ENCODE results near the gene CLEC6A.
"Not testable (repeated sequence)": the region's sequence is repeated elsewhere in the genome, so short reads cannot be mapped to it uniquely, and the experiment has no call there.

CLEC6A gene

DNA sequence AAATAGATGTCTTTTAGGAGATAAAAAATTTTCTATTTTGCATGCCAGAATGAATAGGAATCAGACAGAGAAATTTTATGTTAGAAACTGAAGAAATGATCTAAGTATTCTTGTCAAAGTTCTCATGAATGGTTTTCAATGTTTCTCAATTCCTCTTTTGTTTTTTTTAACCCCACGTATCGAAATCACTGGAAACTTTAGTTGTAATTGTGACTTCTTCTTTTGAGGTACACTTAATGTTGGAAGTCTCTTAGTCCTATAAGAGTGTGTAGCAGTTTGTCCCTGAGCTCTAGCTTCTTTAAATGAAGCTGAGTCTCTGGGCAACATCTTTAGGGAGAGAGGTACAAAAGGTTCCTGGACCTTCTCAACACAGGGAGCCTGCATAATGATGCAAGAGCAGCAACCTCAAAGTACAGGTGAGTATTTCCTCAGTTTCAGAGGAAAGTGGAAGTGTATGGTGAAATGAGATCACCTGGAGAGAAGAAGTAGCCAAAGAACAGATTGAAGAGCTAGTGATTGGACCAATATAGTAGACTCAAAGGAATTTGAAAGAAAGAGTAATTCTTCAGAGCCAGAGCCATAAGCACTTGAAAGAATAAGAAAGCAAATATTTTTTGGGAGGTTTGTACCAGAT, at the start of gene CLEC6A:
Gene CLEC6A, plus strand, starts transcription at position 236 of the 634 bp plus-strand sequence. Its CDS starts 150 bp downstream, at position 386.
- Histone ChIP-seq H3K36me3 (ENCODE audit: control insufficient read depth, insufficient read depth, low read length) (no peaks in the 10 kb centered on the region), H3K4me1 (ENCODE audit: control insufficient read depth, insufficient read depth, low read length) (no peaks in the 10 kb centered on the region), H3K27ac (ENCODE audit: low read length) (no peak within 1 kb of the TSS), H3K9me3 (ENCODE audit: control insufficient read depth, insufficient read depth, low read length) (no peaks in the 10 kb centered on the region), H3K4me3 (ENCODE audit: low read length) (no peak within 1 kb of the TSS), H3K27me3 (ENCODE audit: control insufficient read depth, insufficient read depth, low read length) (no peaks in the 10 kb centered on the region)
- DNase-seq (ENCODE audit: low read depth, low spot score) = no peak
- no CpG with 5 or more reads among the region's 2 CpGs for WGBS (ENCODE audit: insufficient coverage, insufficient read length)

GRCh38 chr12:8419576-8419975, 36.2 kb upstream of the CLEC6A start:
- H3K27me3 ChIP-seq (ENCODE audit: control insufficient read depth, insufficient read depth, low read length); DNase-seq (ENCODE audit: low read depth, low spot score); H3K4me1 ChIP-seq (ENCODE audit: control insufficient read depth, insufficient read depth, low read length); H3K27ac ChIP-seq (ENCODE audit: low read length); H3K9me3 ChIP-seq (ENCODE audit: control insufficient read depth, insufficient read depth, low read length); H3K4me3 ChIP-seq (ENCODE audit: low read length); H3K36me3 ChIP-seq (ENCODE audit: control insufficient read depth, insufficient read depth, low read length): not testable (repeated sequence)
- WGBS (ENCODE audit: insufficient coverage, insufficient read length) = no CpG with 5 or more reads among the region's 6 CpGs

DNA sequence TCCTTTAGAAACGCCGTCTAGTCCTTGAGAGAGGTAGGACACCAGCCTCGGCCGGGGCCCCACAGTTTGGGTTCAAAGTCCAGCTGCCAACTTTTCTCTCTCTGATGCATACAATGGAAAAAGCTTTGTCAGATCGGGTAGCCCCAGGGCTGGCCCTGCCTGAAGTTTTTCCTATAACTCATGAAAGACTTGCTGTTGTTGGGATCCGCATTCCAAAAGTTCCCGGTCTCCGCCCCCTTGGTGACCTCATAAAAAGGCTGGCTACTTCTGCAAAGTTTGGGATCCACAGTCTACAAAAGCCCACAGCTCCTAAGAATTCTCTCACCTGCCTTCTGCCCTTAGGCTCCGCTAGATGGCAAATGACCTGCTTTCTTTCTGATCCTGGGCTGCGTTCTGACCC, 35.3 kb upstream of the CLEC6A start:
- no peaks in the 10 kb centered on the region for H3K27me3 ChIP-seq (ENCODE audit: control insufficient read depth, insufficient read depth, low read length)
- H3K9me3 ChIP-seq (ENCODE audit: control insufficient read depth, insufficient read depth, low read length) = no peaks in the 10 kb centered on the region
- H3K4me3 ChIP-seq (ENCODE audit: low read length) = no peak overlapping the region
- DNase-seq (ENCODE audit: low read depth, low spot score) = no peak
- no peak overlapping the region for H3K27ac ChIP-seq (ENCODE audit: low read length)
- H3K36me3 ChIP-seq (ENCODE audit: control insufficient read depth, insufficient read depth, low read length) = no peaks in the 10 kb centered on the region
- H3K4me1 ChIP-seq (ENCODE audit: control insufficient read depth, insufficient read depth, low read length) = no peaks in the 10 kb centered on the region
- no CpG with 5 or more reads among the region's 10 CpGs for WGBS (ENCODE audit: insufficient coverage, insufficient read length)

GRCh38 chr12:8444536-8445278, 11.1 kb upstream of the CLEC6A start:
- H3K9me3 ChIP-seq (ENCODE audit: control insufficient read depth, insufficient read depth, low read length); H3K27ac ChIP-seq (ENCODE audit: low read length); DNase-seq (ENCODE audit: low read depth, low spot score); H3K4me3 ChIP-seq (ENCODE audit: low read length); H3K36me3 ChIP-seq (ENCODE audit: control insufficient read depth, insufficient read depth, low read length); H3K4me1 ChIP-seq (ENCODE audit: control insufficient read depth, insufficient read depth, low read length); H3K27me3 ChIP-seq (ENCODE audit: control insufficient read depth, insufficient read depth, low read length): not testable (repeated sequence)
- no CpG with 5 or more reads among the region's 22 CpGs for WGBS (ENCODE audit: insufficient coverage, insufficient read length)

- H3K27me3 ChIP-seq (ENCODE audit: control insufficient read depth, insufficient read depth, low read length) = no peaks in the 10 kb centered on the region
- H3K4me1 ChIP-seq (ENCODE audit: control insufficient read depth, insufficient read depth, low read length) = peaks cover 2% of the 10 kb centered on the region
- H3K36me3 ChIP-seq (ENCODE audit: control insufficient read depth, insufficient read depth, low read length) = no peaks in the 10 kb centered on the region
- H3K27ac ChIP-seq (ENCODE audit: low read length) = no peak overlapping the region
- no CpG with 5 or more reads among the region's 2 CpGs for WGBS (ENCODE audit: insufficient coverage, insufficient read length)
- H3K9me3 ChIP-seq (ENCODE audit: control insufficient read depth, insufficient read depth, low read length) = no peaks in the 10 kb centered on the region
- H3K4me3 ChIP-seq (ENCODE audit: low read length) = no peak overlapping the region
- no peak for DNase-seq (ENCODE audit: low read depth, low spot score)
Observed at GRCh38 chr12:8445731-8446130, 10.0 kb upstream of the CLEC6A start.

DNA sequence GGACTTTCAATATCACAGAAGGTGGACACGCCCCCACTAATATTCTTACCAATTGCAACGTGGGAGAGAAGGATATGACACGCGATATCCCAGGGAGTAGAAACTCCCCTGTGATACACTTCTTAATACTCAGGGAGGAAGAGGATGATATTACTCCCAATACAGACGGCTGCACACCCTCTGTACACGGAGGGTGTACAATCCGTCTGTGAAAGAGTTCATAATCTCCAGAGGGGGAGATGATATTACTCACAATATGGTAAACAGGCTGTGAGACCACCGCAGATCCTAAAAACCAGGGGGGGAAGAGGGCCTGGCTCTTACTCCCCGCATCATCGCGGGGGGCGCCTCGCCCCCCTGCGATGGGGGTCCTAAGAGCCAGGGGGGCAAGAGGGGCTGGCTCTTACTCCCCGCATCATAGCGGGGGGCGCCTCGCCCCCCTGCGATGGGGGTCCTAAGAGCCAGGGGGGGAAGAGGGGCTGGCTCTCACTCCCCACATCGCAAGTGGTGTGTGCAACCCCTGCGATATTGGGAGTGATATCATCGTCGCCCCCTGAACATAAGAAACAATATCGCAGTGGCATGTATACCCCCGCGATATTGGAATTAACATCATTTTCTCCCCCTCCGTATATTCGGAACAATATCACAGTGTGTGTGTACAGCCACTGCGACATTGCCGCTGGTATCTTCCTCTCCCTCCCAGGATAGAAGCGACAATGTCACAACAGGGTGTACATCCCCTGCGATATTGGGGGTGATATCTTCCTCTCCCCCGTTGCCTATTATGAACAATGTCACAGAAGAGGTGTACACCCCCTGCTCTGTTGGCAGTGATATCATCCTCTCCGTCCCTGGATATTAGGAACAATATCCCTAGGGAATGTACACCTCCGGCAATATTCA, 8.9 kb upstream of the CLEC6A start:
- H3K27ac ChIP-seq (ENCODE audit: low read length) = no peak overlapping the region
- no peak overlapping the region for H3K4me3 ChIP-seq (ENCODE audit: low read length)
- no peaks in the 10 kb centered on the region for H3K27me3 ChIP-seq (ENCODE audit: control insufficient read depth, insufficient read depth, low read length)
- H3K36me3 ChIP-seq (ENCODE audit: control insufficient read depth, insufficient read depth, low read length) = no peaks in the 10 kb centered on the region
- DNase-seq (ENCODE audit: low read depth, low spot score) = no peak
- H3K9me3 ChIP-seq (ENCODE audit: control insufficient read depth, insufficient read depth, low read length) = no peaks in the 10 kb centered on the region
- peaks cover 2% of the 10 kb centered on the region for H3K4me1 ChIP-seq (ENCODE audit: control insufficient read depth, insufficient read depth, low read length)
- WGBS (ENCODE audit: insufficient coverage, insufficient read length) = no CpG with 5 or more reads among the region's 35 CpGs

DNA sequence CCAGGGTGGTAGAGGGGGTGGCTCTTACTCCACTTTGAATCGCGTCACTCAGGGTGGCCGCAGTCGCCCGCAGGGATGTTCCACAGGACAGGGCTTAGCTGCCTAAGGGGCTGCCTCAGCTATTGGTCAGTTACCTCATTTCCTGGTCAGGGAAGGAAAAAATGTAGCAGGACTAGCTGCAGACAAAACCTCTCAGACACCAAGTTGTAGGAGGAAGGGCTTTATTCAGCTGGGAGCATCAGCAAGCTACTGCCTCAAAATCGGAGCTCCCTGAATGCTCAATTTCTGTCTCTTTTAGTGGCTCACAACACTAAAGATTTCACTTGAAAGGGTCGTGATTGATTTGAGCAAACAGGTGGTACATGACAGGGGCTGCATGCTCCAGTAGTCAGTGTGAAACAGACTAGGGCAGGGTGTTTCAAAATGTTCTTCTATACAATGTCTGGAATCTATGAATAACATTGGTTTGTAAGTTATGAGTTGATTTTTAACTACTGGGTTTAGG, 6.4 kb upstream of the CLEC6A start:
- no peak overlapping the region for H3K27ac ChIP-seq (ENCODE audit: low read length)
- H3K4me3 ChIP-seq (ENCODE audit: low read length) = no peak overlapping the region
- peaks cover 2% of the 10 kb centered on the region for H3K4me1 ChIP-seq (ENCODE audit: control insufficient read depth, insufficient read depth, low read length)
- H3K36me3 ChIP-seq (ENCODE audit: control insufficient read depth, insufficient read depth, low read length) = no peaks in the 10 kb centered on the region
- no peaks in the 10 kb centered on the region for H3K27me3 ChIP-seq (ENCODE audit: control insufficient read depth, insufficient read depth, low read length)
- no peaks in the 10 kb centered on the region for H3K9me3 ChIP-seq (ENCODE audit: control insufficient read depth, insufficient read depth, low read length)
- no CpG with 5 or more reads among the region's 7 CpGs for WGBS (ENCODE audit: insufficient coverage, insufficient read length)
- no peak for DNase-seq (ENCODE audit: low read depth, low spot score)

- Histone ChIP-seq H3K9me3 (ENCODE audit: control insufficient read depth, insufficient read depth, low read length) (no peaks in the 10 kb centered on the region), H3K36me3 (ENCODE audit: control insufficient read depth, insufficient read depth, low read length) (no peaks in the 10 kb centered on the region), H3K27me3 (ENCODE audit: control insufficient read depth, insufficient read depth, low read length) (no peaks in the 10 kb centered on the region), H3K4me1 (ENCODE audit: control insufficient read depth, insufficient read depth, low read length) (peaks cover 2% of the 10 kb centered on the region), H3K27ac (ENCODE audit: low read length) (no peak overlapping the region), H3K4me3 (ENCODE audit: low read length) (no peak overlapping the region)
- WGBS (ENCODE audit: insufficient coverage, insufficient read length) = no CpG with 5 or more reads among the region's 12 CpGs
- DNase-seq (ENCODE audit: low read depth, low spot score) = no peak
Observed at GRCh38 chr12:8452036-8452435, 3.7 kb upstream of the CLEC6A start.

DNA sequence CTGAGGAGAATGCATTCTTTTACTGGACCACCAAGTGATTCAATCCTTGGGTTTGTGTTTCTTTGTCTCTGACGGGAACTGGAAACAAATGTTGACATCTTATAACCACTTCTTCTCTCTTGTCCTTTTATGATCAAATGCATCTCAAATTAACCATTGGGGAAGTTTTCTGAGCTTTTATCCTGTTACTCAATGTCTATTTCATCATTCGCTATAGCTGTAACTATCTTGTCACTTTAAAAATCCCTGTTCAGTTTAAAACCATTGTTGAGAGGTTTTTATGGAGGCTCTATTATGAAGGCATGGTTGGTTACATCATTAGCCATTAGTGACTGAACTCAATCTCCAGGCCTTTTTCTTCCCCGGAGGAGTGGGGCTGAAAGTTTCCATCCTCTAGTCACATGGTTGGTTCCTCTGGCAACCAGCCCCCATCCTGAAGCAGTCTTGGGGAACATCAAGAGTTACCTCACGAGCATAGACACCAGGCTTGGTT, 2.7 kb upstream of the CLEC6A start:
- no peaks in the 10 kb centered on the region for H3K9me3 ChIP-seq (ENCODE audit: control insufficient read depth, insufficient read depth, low read length)
- no peak for DNase-seq (ENCODE audit: low read depth, low spot score)
- H3K27ac ChIP-seq (ENCODE audit: low read length) = no peak overlapping the region
- no peaks in the 10 kb centered on the region for H3K36me3 ChIP-seq (ENCODE audit: control insufficient read depth, insufficient read depth, low read length)
- H3K4me3 ChIP-seq (ENCODE audit: low read length) = no peak overlapping the region
- no peaks in the 10 kb centered on the region for H3K27me3 ChIP-seq (ENCODE audit: control insufficient read depth, insufficient read depth, low read length)
- peaks cover 2% of the 10 kb centered on the region for H3K4me1 ChIP-seq (ENCODE audit: control insufficient read depth, insufficient read depth, low read length)
- no CpG with 5 or more reads among the region's 4 CpGs for WGBS (ENCODE audit: insufficient coverage, insufficient read length)

DNA sequence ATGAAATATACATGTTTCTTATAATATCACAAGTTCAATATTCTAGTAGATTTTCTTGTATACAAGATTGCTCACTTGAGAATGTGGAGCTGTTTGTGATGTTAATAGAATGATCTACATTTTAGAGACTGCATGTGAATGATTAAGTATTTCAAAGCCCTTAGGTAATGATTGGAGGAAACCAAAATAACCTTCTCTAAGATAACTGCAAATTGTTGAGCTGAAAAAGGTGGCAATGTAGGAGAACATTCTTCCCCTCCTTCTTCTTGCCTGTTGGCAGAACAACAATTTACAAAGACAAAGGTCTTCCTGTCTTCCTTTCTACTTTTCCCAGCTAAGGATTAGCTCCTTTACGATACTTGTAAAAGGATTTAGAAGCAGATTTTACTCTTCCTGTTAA, 2.0 kb upstream of the CLEC6A start:
- WGBS (ENCODE audit: insufficient coverage, insufficient read length) = no CpG with 5 or more reads among the region's 1 CpG
- Histone ChIP-seq H3K4me3 (ENCODE audit: low read length) (no peak overlapping the region), H3K27me3 (ENCODE audit: control insufficient read depth, insufficient read depth, low read length) (no peaks in the 10 kb centered on the region), H3K9me3 (ENCODE audit: control insufficient read depth, insufficient read depth, low read length) (no peaks in the 10 kb centered on the region), H3K4me1 (ENCODE audit: control insufficient read depth, insufficient read depth, low read length) (peaks cover 2% of the 10 kb centered on the region), H3K27ac (ENCODE audit: low read length) (no peak overlapping the region), H3K36me3 (ENCODE audit: control insufficient read depth, insufficient read depth, low read length) (no peaks in the 10 kb centered on the region)
- DNase-seq (ENCODE audit: low read depth, low spot score) = no peak
